GM23338 (cell line): Measurements from ENCODE around the gene TP53I3.

Experiments used
- EZH2 ChIP-seq: fragments of 200-600 bp; sonication (generic); IDR thresholded peaks from one replicate; pipeline ENCODE4 v1.8.0; 2017; ENCODE audit warnings: antibody characterized with exemption, mild to moderate bottlenecking, low read depth; ENCODE audit not compliant: unreplicated experiment
- JUNB ChIP-seq: IDR thresholded peaks from one replicate; pipeline ENCODE4 v1.6.1; 2016; ENCODE audit warnings: antibody characterized with exemption; ENCODE audit not compliant: unreplicated experiment
- TF ChIP-seq, protein P1 (sequence below), 2 experiments: fragments of 200-600 bp in 1 of 2; sonication (generic) in 1 of 2; conservative IDR thresholded peaks; 2 replicates each; pipeline versions ENCODE4 v1.5.1 to v1.6.1; 2016 to 2017; ENCODE audit warnings: antibody characterized with exemption in 2 of 2, low read depth in 2 of 2, mild to moderate bottlenecking in 2 of 2, moderate library complexity in 1 of 2
- TF ChIP-seq, protein P2 (sequence below): IDR thresholded peaks from one replicate; pipeline ENCODE4 v1.6.1; 2018; ENCODE audit warnings: antibody characterized with exemption; ENCODE audit not compliant: unreplicated experiment

DNA sequence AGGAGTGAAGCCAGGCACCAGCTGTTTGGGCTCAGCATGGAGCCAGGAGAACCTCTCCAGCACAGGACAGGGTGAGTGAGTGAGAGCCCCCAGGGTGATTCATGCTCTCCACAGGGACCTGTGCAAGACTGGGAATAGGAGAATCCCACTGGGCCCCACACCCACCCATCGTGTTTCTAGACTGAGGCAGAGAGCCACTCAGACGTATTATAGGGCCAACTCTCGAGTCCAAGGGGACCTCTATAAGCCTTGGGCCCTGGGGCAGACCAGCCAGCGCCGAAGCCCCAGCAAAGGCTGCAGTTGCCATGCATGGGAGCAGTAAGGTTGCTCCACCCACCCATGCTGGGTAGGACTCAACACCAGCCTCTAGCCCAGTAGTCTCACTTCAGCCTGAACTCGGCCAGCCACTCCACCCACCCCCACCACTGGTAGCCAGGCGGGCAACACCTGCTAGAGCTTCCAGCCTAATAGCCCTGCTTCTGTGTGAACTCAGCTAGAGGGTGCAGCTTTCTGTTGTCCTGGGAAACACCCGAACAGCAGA is 19.5 kb upstream of the TP53I3 start:
- no peak for TF ChIP-seq EZH2
- no peak for TF ChIP-seq JUNB
- TF ChIP-seq, protein P1, sequence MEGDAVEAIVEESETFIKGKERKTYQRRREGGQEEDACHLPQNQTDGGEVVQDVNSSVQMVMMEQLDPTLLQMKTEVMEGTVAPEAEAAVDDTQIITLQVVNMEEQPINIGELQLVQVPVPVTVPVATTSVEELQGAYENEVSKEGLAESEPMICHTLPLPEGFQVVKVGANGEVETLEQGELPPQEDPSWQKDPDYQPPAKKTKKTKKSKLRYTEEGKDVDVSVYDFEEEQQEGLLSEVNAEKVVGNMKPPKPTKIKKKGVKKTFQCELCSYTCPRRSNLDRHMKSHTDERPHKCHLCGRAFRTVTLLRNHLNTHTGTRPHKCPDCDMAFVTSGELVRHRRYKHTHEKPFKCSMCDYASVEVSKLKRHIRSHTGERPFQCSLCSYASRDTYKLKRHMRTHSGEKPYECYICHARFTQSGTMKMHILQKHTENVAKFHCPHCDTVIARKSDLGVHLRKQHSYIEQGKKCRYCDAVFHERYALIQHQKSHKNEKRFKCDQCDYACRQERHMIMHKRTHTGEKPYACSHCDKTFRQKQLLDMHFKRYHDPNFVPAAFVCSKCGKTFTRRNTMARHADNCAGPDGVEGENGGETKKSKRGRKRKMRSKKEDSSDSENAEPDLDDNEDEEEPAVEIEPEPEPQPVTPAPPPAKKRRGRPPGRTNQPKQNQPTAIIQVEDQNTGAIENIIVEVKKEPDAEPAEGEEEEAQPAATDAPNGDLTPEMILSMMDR (conservative IDR thresholded peaks at IDR 0.05; ENCODE audit: low read depth in 2 of 2), result no peak
- TF ChIP-seq, protein P2, sequence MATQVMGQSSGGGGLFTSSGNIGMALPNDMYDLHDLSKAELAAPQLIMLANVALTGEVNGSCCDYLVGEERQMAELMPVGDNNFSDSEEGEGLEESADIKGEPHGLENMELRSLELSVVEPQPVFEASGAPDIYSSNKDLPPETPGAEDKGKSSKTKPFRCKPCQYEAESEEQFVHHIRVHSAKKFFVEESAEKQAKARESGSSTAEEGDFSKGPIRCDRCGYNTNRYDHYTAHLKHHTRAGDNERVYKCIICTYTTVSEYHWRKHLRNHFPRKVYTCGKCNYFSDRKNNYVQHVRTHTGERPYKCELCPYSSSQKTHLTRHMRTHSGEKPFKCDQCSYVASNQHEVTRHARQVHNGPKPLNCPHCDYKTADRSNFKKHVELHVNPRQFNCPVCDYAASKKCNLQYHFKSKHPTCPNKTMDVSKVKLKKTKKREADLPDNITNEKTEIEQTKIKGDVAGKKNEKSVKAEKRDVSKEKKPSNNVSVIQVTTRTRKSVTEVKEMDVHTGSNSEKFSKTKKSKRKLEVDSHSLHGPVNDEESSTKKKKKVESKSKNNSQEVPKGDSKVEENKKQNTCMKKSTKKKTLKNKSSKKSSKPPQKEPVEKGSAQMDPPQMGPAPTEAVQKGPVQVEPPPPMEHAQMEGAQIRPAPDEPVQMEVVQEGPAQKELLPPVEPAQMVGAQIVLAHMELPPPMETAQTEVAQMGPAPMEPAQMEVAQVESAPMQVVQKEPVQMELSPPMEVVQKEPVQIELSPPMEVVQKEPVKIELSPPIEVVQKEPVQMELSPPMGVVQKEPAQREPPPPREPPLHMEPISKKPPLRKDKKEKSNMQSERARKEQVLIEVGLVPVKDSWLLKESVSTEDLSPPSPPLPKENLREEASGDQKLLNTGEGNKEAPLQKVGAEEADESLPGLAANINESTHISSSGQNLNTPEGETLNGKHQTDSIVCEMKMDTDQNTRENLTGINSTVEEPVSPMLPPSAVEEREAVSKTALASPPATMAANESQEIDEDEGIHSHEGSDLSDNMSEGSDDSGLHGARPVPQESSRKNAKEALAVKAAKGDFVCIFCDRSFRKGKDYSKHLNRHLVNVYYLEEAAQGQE, result no peak
